ENCODE data around the gene BRD1.

BRD1 gene

DNA sequence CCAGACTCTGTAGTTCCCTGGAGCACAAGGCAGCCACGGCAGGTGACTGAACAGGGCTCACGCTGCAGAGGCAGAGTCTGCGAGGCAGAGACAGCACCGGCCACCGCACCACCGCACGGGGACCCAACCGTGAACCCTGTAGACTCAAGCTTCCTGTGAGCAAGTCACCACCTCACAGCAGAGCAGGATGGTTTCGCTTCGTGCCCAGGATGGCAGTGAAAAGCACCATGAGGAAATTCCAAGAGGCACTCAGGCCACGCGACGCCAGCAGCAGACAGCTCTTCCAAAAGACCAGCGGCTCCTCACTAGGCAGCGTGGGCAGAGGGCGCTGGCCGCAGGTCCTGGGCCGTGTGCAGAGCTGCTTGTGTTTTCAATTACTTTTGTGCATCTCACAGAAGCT lies 24.5 kb downstream of the BRD1 start:
- Histone ChIP-seq H4K5ac (ENCODE audit: low read length) (no peak overlapping the region), H2BK5ac (ENCODE audit: low read length) (no peak overlapping the region), H3K4me3 (ENCODE audit: low read length) (no peak overlapping the region), H3K27ac (ENCODE audit: low read depth, low read length) (no peak overlapping the region), H3K4me1 (ENCODE audit: control insufficient read depth, low read depth, low read length) (no peaks in the 10 kb centered on the region), H3K9ac (ENCODE audit: low read length) (no peak overlapping the region), H2BK120ac (ENCODE audit: low read depth, low read length) (no peak overlapping the region), H3K4me2 (ENCODE audit: low read length) (no peak overlapping the region), H2BK15ac (replicated peaks; ENCODE audit: low read depth) (no peak overlapping the region), H3K56ac (ENCODE audit: low read length) (no peak overlapping the region), H3K4ac (ENCODE audit: low read depth, low read length) (no peak overlapping the region), H3K27me3 (ENCODE audit: insufficient read depth, low read length, poor library complexity) (no peaks in the 10 kb centered on the region), H3K79me1 (ENCODE audit: low read length) (peaks cover 43% of the 10 kb centered on the region), H4K8ac (ENCODE audit: low read depth, low read length) (no peak overlapping the region), H3K18ac (ENCODE audit: low read length) (no peak overlapping the region), H2AK5ac (ENCODE audit: low read length) (no peak overlapping the region), H3K79me2 (ENCODE audit: control insufficient read depth, insufficient read depth, low read length) (peaks cover 76% of the 10 kb centered on the region), H3K36me3 (ENCODE audit: control insufficient read depth, insufficient read depth, low read length) (peaks cover 7% of the 10 kb centered on the region), H3K23ac (ENCODE audit: low read length) (no peak overlapping the region)
- no peak for DNase-seq
- no CpG with 5 or more reads among the region's 18 CpGs for WGBS (ENCODE audit: extremely low coverage, insufficient coverage, low lambda C conversion rate)

DNA sequence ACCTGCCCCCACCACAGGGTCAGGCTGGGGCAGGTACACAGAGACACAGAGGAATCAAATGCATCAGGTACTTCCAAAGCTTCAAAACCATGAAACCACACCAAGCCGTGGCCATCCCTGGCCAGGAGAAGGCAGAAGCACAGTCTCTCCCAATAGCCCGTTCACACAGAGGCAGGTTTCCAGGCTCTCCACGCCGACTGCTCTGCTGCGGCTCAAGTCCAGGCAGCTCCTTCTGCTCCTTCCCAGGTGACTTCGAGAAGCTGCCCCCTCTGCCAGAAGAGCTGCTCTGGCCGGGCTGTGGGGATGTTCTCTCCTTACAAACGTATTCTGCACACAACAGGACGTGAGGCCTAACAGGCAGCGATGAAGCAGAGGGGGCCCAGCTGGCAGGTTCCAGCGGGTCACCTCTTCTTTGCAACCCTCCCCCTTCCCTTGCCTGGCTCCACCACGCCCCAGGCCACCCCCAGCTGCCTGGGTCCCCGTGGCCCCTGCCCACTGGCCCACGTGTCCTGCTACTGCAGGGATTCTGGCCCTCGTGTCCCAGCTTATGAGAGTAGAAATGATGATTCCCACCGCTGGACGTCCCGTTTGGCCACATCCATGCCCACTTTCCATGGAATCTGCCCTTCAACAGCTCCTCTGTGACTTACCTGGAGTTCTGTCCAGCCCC lies 26.1 kb downstream of the BRD1 start:
- H3K9ac ChIP-seq (ENCODE audit: low read length): no peak overlapping the region
- peaks cover 8% of the 10 kb centered on the region for H3K36me3 ChIP-seq (ENCODE audit: control insufficient read depth, insufficient read depth, low read length)
- no peak overlapping the region for H3K4ac ChIP-seq (ENCODE audit: low read depth, low read length)

DNA sequence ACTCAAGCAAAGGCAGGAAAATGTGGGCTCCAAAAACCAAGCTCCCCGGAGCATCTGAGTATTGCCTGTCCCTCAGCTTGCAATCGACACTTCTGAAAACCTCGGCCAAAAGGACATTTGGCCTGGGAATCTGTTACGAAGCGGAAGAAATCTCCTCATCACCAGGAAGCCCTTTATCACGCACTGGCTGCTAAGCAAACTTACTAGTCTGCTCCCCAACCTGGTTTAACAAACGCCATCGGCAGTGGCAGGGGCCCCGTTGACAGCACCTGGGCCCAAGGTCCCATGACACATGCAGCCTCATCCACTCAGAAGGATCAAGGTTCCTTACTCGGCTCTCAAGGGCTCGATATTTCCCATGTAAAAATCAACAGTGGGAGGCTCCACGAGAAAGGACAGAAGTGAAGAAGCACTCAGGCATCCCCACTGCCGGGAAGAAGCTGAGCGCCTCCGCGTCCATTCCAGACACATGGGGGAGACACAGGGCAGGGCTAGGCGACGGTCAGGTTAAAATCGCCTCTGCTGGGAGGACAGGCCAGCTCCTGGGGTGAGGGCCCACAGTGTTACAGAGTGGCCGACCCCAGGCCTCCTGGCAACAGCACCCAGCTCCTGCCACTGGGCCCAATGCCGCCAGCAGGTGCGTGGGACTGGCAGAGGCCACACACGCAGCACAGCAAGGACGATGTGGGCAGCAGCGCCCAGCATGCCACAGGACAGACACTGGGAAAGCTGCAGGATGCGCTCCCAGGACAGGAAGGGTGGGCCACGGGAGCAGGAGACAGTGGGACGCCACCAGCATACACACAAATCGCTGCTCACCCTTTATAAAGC lies 27.1 kb downstream of the BRD1 start:
- Histone ChIP-seq H3K4me3 (ENCODE audit: low read length) (no peak overlapping the region), H3K4ac (ENCODE audit: low read depth, low read length) (no peak overlapping the region), H3K27ac (ENCODE audit: low read depth, low read length) (no peak overlapping the region), H4K5ac (ENCODE audit: low read length) (no peak overlapping the region), H3K36me3 (ENCODE audit: control insufficient read depth, insufficient read depth, low read length) (peaks cover 8% of the 10 kb centered on the region), H3K18ac (ENCODE audit: low read length) (no peak overlapping the region), H3K23ac (ENCODE audit: low read length) (peak overlapping the region; percentile 66), H2BK15ac (replicated peaks; ENCODE audit: low read depth) (no peak overlapping the region), H3K4me1 (ENCODE audit: control insufficient read depth, low read depth, low read length) (no peaks in the 10 kb centered on the region), H2BK120ac (ENCODE audit: low read depth, low read length) (no peak overlapping the region), H3K27me3 (ENCODE audit: insufficient read depth, low read length, poor library complexity) (no peaks in the 10 kb centered on the region), H3K9ac (ENCODE audit: low read length) (no peak overlapping the region), H3K79me1 (ENCODE audit: low read length) (peaks cover 38% of the 10 kb centered on the region), H2BK5ac (ENCODE audit: low read length) (no peak overlapping the region), H2AK5ac (ENCODE audit: low read length) (no peak overlapping the region), H3K79me2 (ENCODE audit: control insufficient read depth, insufficient read depth, low read length) (peaks cover 54% of the 10 kb centered on the region), H4K8ac (ENCODE audit: low read depth, low read length) (no peak overlapping the region), H3K4me2 (ENCODE audit: low read length) (no peak overlapping the region), H3K56ac (ENCODE audit: low read length) (no peak overlapping the region)
- WGBS (ENCODE audit: extremely low coverage, insufficient coverage, low lambda C conversion rate): no CpG with 5 or more reads among the region's 29 CpGs
- no peak for DNase-seq

More for the DNA sequence above, 26.1 kb downstream of the BRD1 start:
- H3K79me1 ChIP-seq (ENCODE audit: low read length): peaks cover 38% of the 10 kb centered on the region
- H4K8ac ChIP-seq (ENCODE audit: low read depth, low read length): no peak overlapping the region
- H3K27me3 ChIP-seq (ENCODE audit: insufficient read depth, low read length, poor library complexity): no peaks in the 10 kb centered on the region
- H2AK5ac ChIP-seq (ENCODE audit: low read length): no peak overlapping the region
- no peak overlapping the region for H2BK5ac ChIP-seq (ENCODE audit: low read length)
- H4K5ac ChIP-seq (ENCODE audit: low read length): no peak overlapping the region
- H3K23ac ChIP-seq (ENCODE audit: low read length): no peak overlapping the region
- H3K27ac ChIP-seq (ENCODE audit: low read depth, low read length): no peak overlapping the region
- H3K18ac ChIP-seq (ENCODE audit: low read length): no peak overlapping the region
- no peak overlapping the region for H3K4me3 ChIP-seq (ENCODE audit: low read length)
- no peak for DNase-seq
- H3K4me2 ChIP-seq (ENCODE audit: low read length): no peak overlapping the region
- no peak overlapping the region for H2BK15ac ChIP-seq (replicated peaks; ENCODE audit: low read depth)
- H3K4me1 ChIP-seq (ENCODE audit: control insufficient read depth, low read depth, low read length): no peaks in the 10 kb centered on the region
- no CpG with 5 or more reads among the region's 18 CpGs for WGBS (ENCODE audit: extremely low coverage, insufficient coverage, low lambda C conversion rate)
- no peak overlapping the region for H2BK120ac ChIP-seq (ENCODE audit: low read depth, low read length)
- no peak overlapping the region for H3K56ac ChIP-seq (ENCODE audit: low read length)
- H3K79me2 ChIP-seq (ENCODE audit: control insufficient read depth, insufficient read depth, low read length): peaks cover 63% of the 10 kb centered on the region

DNA sequence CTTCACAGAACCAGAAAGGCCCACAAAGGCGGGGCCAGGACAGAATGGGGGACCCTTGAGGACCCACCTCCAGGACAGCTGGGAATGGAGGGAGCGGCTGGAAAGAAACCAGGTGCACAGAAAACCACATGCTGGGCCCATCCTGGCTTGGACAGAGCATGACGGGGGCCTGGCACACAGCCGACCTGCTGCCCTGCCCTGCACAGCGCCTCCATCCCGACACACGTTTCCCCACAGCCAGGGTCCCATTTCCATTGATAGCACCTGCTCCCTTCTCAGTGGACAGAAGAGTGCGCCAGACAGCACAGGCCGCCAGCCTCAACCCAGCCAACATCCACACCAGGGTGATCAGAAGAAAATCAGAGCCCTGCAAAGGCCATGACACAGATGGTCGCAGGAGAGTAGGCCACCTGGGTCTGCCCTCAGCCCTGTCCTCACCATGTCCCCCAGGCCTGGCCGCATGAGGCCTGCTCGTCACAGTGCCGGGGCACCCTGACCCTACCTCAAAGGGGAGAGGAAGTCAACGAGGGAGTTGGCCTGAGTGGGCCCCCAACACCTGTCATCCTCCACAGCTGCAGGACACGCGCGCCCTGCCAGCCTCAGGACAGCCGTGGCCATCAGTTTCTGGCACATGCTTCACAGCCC lies 28.1 kb downstream of the BRD1 start:
- Histone ChIP-seq H3K36me3 (ENCODE audit: control insufficient read depth, insufficient read depth, low read length) (peaks cover 11% of the 10 kb centered on the region), H3K27me3 (ENCODE audit: insufficient read depth, low read length, poor library complexity) (no peaks in the 10 kb centered on the region), H3K79me2 (ENCODE audit: control insufficient read depth, insufficient read depth, low read length) (peaks cover 46% of the 10 kb centered on the region), H2BK15ac (replicated peaks; ENCODE audit: low read depth) (no peak overlapping the region), H3K27ac (ENCODE audit: low read depth, low read length) (no peak overlapping the region), H4K8ac (ENCODE audit: low read depth, low read length) (no peak overlapping the region), H3K18ac (ENCODE audit: low read length) (no peak overlapping the region), H4K5ac (ENCODE audit: low read length) (no peak overlapping the region), H3K9ac (ENCODE audit: low read length) (no peak overlapping the region), H3K4me2 (ENCODE audit: low read length) (no peak overlapping the region), H3K56ac (ENCODE audit: low read length) (no peak overlapping the region), H2BK120ac (ENCODE audit: low read depth, low read length) (no peak overlapping the region), H3K4me3 (ENCODE audit: low read length) (no peak overlapping the region), H2BK5ac (ENCODE audit: low read length) (no peak overlapping the region), H3K4me1 (ENCODE audit: control insufficient read depth, low read depth, low read length) (no peaks in the 10 kb centered on the region), H3K4ac (ENCODE audit: low read depth, low read length) (no peak overlapping the region), H3K79me1 (ENCODE audit: low read length) (peaks cover 36% of the 10 kb centered on the region), H2AK5ac (ENCODE audit: low read length) (no peak overlapping the region), H3K23ac (ENCODE audit: low read length) (no peak overlapping the region)
- DNase-seq: no peak
- no CpG with 5 or more reads among the region's 18 CpGs for WGBS (ENCODE audit: extremely low coverage, insufficient coverage, low lambda C conversion rate)

DNA sequence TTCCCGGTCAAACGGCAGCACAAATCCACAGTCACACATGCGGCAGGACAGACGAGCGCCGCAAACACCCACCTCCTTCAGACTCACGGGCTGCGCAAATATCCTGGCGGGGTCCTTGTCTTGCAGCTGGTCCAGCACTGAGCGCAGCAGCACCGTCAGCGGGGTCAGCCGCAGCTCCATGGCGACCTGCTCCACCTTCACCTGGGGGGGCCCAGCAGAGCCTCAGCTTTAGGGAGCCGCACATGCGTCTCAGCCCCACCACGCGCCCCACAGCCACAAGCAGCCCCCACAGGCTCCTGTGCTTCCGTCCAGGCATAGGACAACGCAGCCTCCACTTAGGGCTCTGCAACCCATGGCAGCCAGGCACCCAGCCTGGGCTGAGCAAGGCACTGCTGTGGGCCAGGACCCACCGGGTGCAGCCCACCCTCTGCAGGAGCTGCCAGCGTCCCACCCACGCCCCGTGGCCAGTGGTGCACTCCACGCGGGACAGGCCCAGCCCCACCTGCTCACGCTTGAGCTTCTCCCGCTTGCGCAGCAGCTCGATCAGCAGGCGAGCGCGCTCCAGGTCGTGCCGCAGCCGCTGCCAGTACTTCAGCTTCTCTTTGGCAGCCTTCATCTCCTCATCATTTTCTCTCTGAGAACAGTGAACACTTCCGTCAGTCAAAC lies 29.1 kb downstream of the BRD1 start:
- DNase-seq: no peak
- Histone ChIP-seq H3K79me1 (ENCODE audit: low read length) (peaks cover 43% of the 10 kb centered on the region), H3K4me3 (ENCODE audit: low read length) (no peak overlapping the region), H3K23ac (ENCODE audit: low read length) (no peak overlapping the region), H2BK120ac (ENCODE audit: low read depth, low read length) (no peak overlapping the region), H3K4me2 (ENCODE audit: low read length) (no peak overlapping the region), H3K18ac (ENCODE audit: low read length) (no peak overlapping the region), H4K8ac (ENCODE audit: low read depth, low read length) (no peak overlapping the region), H3K27me3 (ENCODE audit: insufficient read depth, low read length, poor library complexity) (no peaks in the 10 kb centered on the region), H2AK5ac (ENCODE audit: low read length) (no peak overlapping the region), H4K5ac (ENCODE audit: low read length) (no peak overlapping the region), H3K27ac (ENCODE audit: low read depth, low read length) (no peak overlapping the region), H3K79me2 (ENCODE audit: control insufficient read depth, insufficient read depth, low read length) (peaks cover 38% of the 10 kb centered on the region), H2BK15ac (replicated peaks; ENCODE audit: low read depth) (no peak overlapping the region), H3K56ac (ENCODE audit: low read length) (no peak overlapping the region), H3K4me1 (ENCODE audit: control insufficient read depth, low read depth, low read length) (no peaks in the 10 kb centered on the region), H3K9ac (ENCODE audit: low read length) (no peak overlapping the region), H2BK5ac (ENCODE audit: low read length) (no peak overlapping the region), H3K36me3 (ENCODE audit: control insufficient read depth, insufficient read depth, low read length) (peaks cover 17% of the 10 kb centered on the region), H3K4ac (ENCODE audit: low read depth, low read length) (no peak overlapping the region)
- no CpG with 5 or more reads among the region's 37 CpGs for WGBS (ENCODE audit: extremely low coverage, insufficient coverage, low lambda C conversion rate)

All from mesendoderm (in vitro differentiated cells).